ENCODE data around the gene AXL.

- TF ChIP-seq EZH2 (IDR thresholded peaks at IDR 0.05) (no peak), POLR2AphosphoS5 (IDR thresholded peaks at IDR 0.05; ENCODE audit: borderline replicate concordance, low read depth, low read length) (no peak), FOXP2 (optimal IDR thresholded peaks at IDR 0.05; ENCODE audit: control extremely low read depth, extremely low read length, insufficient read depth) (no peak)
Measured at GRCh38 chr19:41302624-41303351, 83.8 kb downstream of the AXL start.
